GM06990 (cell line): ENCODE measurements around the gene MC1R.
"Not testable (repeated sequence)": the region's sequence is repeated elsewhere in the genome, so short reads cannot be mapped to it uniquely, and the experiment has no call there.

Experiments
- DNase-seq: peaks from one replicate; pipeline ENCODE4 v3.0.0-alpha.2; 2011; ENCODE audit not compliant: insufficient read length; ENCODE audit errors: extremely low read depth
- H3K27me3 ChIP-seq: replicated peaks from 2 replicates; pipeline ENCODE4 v1.6.0; 2011; ENCODE audit warnings: low read length; ENCODE audit not compliant: control insufficient read depth, insufficient read depth
- H3K36me3 ChIP-seq: 2 replicates; pipeline ENCODE4 v1.5.1; 2011; ENCODE audit warnings: low read length; ENCODE audit not compliant: control insufficient read depth, insufficient read depth
- H3K4me3 ChIP-seq: replicated peaks from 2 replicates; pipeline ENCODE4 v1.5.1; 2011; ENCODE audit warnings: low read depth, mild to moderate bottlenecking, control low read depth, low read length
- TF ChIP-seq, protein P1 (sequence below): IDR thresholded peaks from 2 replicates; pipeline ENCODE4 v1.5.1; 2011; ENCODE audit warnings: low read length, control low read depth, mild to moderate bottlenecking, inconsistent platforms; ENCODE audit not compliant: insufficient read depth, poor library complexity, severe bottlenecking

The MC1R gene

DNA sequence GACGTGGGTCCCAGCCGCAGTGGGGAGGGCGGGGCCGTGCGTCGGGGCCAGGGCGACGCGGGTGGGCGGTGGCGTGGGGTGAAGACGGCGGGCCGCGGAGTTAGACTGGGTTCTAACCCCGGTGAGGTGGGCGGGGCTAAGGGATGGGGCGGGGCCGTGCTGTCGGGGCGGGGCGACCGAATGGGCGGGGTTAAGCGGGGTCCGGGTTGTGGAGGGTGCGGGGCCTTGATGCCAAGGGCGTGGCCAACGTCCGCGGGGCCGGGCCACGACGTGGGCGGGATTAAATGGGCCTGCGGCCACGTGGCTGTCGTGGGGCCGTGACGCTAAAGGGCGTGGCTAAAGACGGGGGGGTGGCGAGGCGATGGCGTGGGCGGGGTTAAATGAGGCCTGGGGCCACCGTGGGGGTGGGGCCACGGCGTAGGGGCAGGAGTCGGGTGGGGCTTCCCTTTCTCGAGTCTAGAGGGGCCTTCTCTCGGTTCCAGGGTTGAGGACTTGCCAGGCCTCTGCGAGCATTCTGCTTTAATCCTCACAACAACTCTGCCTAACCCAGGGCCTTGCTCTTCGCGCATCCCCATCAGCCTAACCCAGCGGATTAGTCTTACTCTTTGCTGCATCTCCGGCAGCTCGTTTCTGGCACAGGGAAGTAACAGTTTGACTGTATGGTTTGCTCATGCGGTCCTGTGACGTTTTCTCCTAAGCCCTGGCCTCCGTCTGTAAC, 44.5 kb upstream of the MC1R start:
- peak; percentile 97 for DNase-seq
- H3K4me3 ChIP-seq, result peak overlapping the region; percentile 78
- no peaks in the 10 kb centered on the region for H3K27me3 ChIP-seq
- peaks cover 10% of the 10 kb centered on the region for H3K36me3 ChIP-seq
- TF ChIP-seq, protein P1, sequence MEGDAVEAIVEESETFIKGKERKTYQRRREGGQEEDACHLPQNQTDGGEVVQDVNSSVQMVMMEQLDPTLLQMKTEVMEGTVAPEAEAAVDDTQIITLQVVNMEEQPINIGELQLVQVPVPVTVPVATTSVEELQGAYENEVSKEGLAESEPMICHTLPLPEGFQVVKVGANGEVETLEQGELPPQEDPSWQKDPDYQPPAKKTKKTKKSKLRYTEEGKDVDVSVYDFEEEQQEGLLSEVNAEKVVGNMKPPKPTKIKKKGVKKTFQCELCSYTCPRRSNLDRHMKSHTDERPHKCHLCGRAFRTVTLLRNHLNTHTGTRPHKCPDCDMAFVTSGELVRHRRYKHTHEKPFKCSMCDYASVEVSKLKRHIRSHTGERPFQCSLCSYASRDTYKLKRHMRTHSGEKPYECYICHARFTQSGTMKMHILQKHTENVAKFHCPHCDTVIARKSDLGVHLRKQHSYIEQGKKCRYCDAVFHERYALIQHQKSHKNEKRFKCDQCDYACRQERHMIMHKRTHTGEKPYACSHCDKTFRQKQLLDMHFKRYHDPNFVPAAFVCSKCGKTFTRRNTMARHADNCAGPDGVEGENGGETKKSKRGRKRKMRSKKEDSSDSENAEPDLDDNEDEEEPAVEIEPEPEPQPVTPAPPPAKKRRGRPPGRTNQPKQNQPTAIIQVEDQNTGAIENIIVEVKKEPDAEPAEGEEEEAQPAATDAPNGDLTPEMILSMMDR, result no peak

DNA sequence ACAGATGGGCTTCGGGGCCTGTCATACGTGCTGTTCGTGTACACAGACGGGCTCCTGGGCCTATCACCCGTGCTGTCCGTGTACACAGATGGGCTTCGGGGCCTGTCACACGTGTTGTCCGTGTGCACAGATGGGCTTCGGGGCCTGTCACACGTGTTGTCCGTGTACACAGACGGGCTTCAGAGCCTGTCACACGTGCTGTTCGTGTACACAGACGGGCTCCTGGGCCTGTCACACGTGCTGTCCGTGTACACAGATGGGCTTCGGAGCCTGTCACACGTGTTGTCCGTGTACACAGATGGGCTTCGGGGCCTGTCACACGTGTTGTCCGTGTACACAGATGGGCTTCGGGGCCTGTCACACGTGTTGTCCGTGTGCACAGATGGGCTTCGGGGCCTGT, 39.5 kb upstream of the MC1R start:
- DNase-seq, H3K27me3 ChIP-seq, H3K4me3 ChIP-seq: not testable (repeated sequence)
- peaks cover 26% of the 10 kb centered on the region for H3K36me3 ChIP-seq

DNA sequence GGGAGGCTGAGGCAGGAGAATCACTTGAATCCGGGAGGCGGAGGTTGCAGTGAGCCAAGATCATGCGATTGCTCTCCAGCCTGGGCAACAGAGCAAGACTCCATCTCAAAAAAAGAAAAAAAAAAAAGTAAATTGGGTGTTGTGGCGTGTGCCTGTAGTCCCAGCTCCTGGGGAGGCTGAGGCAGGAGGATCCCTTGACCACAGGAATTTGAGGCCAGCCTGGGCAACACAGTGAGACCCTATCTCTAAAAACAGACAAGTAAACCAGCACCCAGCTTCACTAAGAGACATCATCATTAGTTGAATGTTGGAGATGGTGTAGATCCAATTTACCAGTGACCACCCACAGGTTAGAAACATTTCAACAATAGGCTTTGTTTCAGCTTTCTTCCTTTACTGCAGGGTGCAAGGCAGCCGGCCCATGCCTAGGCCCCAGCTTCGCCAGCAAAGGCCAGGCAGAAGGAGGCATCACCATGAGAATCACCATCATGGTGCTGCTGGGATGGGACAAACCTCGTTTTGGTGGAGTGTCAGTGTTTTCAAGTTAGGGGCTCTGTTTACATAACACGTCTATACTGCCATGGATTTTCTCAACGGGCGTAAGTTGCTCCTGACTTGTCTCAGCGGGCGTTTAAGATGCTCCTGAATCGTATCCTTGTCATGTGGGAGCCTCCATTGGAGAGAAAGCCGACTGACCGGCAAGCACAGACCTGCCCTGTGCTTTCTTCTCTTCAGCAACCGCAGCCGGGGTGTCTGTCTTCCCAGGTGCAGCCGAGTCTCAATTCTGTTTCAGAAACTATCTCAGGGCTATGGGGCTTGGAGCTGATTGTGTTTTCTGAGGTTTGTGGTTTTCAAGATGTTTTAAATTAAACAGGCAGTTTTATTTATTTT, 37.9 kb upstream of the MC1R start:
- H3K4me3 ChIP-seq, result no peak overlapping the region
- no peaks in the 10 kb centered on the region for H3K27me3 ChIP-seq
- H3K36me3 ChIP-seq, result peaks cover 29% of the 10 kb centered on the region
- TF ChIP-seq, protein P1, result no peak
- no peak for DNase-seq

DNA sequence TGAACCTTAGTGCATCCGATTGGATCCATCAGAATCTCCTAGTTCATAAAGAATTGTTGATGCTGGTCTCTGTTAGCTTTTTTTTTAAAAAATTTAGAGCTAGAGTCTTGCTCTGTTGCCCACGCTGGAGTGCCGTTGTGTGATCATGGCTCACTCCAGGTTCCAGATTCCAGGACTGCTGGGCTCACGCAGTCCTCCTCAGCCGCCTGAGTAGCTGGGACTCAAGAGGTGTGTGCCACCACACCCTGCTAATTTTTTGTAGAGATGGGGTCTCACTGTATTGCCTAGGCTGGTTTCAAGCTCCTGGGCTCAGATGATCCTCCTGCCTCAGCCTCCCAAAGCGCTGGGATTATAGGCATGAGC, 37.3 kb upstream of the MC1R start:
- Histone ChIP-seq H3K36me3 (peaks cover 29% of the 10 kb centered on the region), H3K4me3 (no peak overlapping the region), H3K27me3 (no peaks in the 10 kb centered on the region)
- TF ChIP-seq, protein P1, result no peak
- DNase-seq, result no peak

DNA sequence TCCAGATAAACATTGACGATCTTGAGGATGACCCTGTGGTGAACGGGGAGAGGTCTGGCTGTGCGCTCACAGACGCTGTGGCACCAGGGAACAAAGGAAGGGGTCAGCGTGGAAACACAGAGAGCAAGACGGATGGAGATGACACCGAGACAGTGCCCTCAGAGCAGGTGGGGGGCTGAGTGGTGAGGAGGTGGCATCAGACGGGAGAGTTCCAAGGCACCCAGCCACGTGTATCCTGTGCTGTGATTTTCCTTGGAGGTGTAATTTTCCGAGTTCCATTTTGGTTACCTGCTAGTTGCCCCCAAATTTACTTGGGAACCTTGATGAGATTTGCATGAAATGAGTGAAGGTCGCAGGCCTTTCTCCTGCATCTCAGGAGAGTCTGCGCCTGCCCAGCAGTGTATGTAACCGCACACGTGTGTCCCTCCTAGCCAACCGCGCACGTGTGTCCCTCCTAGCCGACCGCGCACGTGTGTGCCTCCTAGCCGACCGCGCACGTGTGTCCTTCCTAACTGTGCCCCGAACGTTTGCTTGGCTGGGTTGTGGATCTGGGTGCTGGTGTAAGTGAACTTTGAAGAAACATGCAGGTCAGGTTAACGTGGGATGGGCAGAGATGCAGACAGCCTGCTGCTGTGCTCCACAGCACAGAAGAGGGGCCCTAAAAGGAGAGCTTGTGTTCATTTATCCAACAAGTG, 35.2 kb upstream of the MC1R start:
- TF ChIP-seq, protein P1, result no peak
- Histone ChIP-seq H3K27me3 (no peaks in the 10 kb centered on the region), H3K4me3 (no peak overlapping the region), H3K36me3 (peaks cover 40% of the 10 kb centered on the region)
- no peak for DNase-seq

DNA sequence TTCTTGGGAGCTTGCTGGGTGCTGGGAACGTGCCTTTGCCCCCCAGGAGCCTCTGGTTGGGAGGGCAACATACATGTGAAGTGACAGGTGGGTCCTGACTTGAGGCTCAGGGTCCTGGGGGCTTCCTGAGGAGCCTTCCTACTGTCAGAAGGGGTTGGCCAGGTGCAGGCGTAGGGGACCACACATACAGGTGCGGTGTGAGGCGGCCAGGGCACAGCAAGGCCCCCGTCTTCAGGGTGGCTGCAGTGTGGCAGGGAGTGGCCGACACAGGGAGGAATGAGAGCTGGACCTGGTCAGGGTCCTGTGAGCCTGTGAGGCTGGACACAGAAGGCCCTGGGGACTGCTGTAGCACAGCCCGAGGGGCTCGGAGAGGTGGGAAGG, 34.6 kb upstream of the MC1R start:
- no peak overlapping the region for H3K4me3 ChIP-seq
- DNase-seq, result no peak
- H3K27me3 ChIP-seq, result no peaks in the 10 kb centered on the region
- TF ChIP-seq, protein P1, result no peak
- peaks cover 36% of the 10 kb centered on the region for H3K36me3 ChIP-seq
